ENCODE data around the gene CLUH.

DNA sequence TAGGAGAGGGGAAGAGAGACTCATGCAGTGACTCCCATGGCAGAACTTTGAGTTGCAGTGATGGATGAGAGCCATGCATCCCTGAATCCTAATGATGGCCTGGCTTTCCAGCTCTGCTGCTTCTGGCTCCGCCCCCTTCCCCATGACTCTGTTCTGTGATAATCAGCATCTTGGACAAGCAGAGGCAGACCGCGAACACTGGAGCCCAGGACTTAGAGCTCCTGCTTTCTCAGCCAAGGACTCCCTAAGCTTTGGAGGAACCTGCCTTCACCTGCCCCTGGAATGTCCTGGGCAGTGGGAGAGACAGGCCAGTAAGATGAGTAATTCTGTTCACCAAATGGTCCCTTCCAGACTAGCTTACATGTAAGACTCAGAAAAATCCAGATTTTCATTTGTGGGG is 25.4 kb upstream of the CLUH start:
- TF ChIP-seq POLR2AphosphoS5 (IDR thresholded peaks at IDR 0.05; ENCODE audit: insufficient read depth, low read depth, low read length) (no peak), CTCF (IDR thresholded peaks at IDR 0.05; ENCODE audit: extremely low read depth in 1 of 2, insufficient read depth in 1 of 2, low read depth in 1 of 2, low read length in 2 of 2) (no peak), MAX (IDR thresholded peaks at IDR 0.05; ENCODE audit: insufficient read depth, insufficient read length) (no peak), POLR2A (IDR thresholded peaks at IDR 0.05; ENCODE audit: low read depth, low read length) (no peak)
